Measurements from ENCODE around the gene HIF3A. TPM values are rescaled to one million over a fixed set of nuclear protein-coding genes. Genes with fewer than 3 reads are reported as not detected.
"Not testable (repeated sequence)": the region's sequence is repeated elsewhere in the genome, so short reads cannot be mapped to it uniquely, and the experiment has no call there.

HIF3A gene
- total RNA-seq, 2 experiments from 2014 or later, result not detected

DNA sequence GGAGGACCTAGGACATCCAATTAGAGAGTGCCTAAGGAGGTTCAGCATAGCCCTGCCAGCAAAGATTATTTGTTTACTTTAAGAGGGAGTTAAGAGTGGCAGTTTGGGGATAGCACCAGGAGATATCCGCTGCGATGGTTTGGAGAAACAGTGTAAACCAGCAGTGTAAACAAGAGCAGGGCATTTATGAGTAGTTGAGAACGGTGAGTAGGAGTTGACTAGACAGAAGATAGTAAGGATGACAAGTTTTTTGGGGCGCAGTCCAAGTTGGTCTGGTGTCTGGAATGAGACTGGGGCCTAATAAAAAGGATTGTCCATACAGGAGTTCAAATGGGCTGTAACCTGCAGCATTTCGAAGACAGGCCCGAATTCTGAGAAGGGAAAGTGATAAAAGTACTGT, 22.9 kb upstream of the HIF3A start:
- H3K4me3 Mint-ChIP-seq; POLR2A ChIA-PET; H3K27ac Mint-ChIP-seq; H3K9me3 Mint-ChIP-seq; H3K36me3 Mint-ChIP-seq (ENCODE audit: low read depth); H3K4me1 Mint-ChIP-seq; CTCF ChIA-PET; DNase-seq: not testable (repeated sequence)
- peaks cover 37% of the 10 kb centered on the region for H3K27me3 Mint-ChIP-seq

- H3K4me3 Mint-ChIP-seq, result no peak overlapping the region
- H3K4me1 Mint-ChIP-seq, result no peaks in the 10 kb centered on the region
- peaks cover 14% of the 10 kb centered on the region for H3K27me3 Mint-ChIP-seq
- H3K9me3 Mint-ChIP-seq, result no peaks in the 10 kb centered on the region
- no peak for DNase-seq
- H3K27ac Mint-ChIP-seq, result no peak overlapping the region
- ChIA-PET CTCF (interaction anchor here (0.6 to 2.1 kb wide), 3 partner anchors 14 to 263 kb away, joined by 3 to 10 read pairs (median 4); no protein-coding TSS in a partner anchor), POLR2A (no interaction called here)
- no peaks in the 10 kb centered on the region for H3K36me3 Mint-ChIP-seq (ENCODE audit: low read depth)
Measured at GRCh38 chr19:46279177-46279576, 17.7 kb upstream of the HIF3A start.

DNA sequence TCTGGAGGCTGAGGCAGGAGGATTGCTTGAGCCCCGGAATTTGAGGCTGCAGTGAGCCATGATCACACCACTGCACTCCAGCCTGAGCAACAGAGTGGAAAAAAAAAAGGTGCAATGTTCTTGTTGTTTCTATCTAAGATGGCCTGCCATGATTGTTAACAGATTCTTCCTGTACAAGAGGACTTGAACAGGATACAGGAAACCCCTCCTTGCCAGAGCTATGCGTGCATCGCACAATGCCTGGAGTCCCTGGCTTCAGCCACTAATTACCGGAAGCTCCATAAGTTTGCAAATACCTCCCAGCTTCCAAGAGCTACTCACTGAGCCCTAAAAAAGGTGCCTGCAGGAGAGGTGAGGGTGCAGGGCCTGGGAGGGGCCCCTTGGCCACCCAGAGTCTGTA, 13.1 kb upstream of the HIF3A start:
- no peak overlapping the region for H3K27ac Mint-ChIP-seq
- no peaks in the 10 kb centered on the region for H3K4me1 Mint-ChIP-seq
- H3K9me3 Mint-ChIP-seq, result no peaks in the 10 kb centered on the region
- DNase-seq, result no peak
- H3K36me3 Mint-ChIP-seq (ENCODE audit: low read depth), result no peaks in the 10 kb centered on the region
- peaks cover 14% of the 10 kb centered on the region for H3K27me3 Mint-ChIP-seq
- no peak overlapping the region for H3K4me3 Mint-ChIP-seq
- POLR2A ChIA-PET, result no interaction called here
- CTCF ChIA-PET, result interaction anchor here (1.0 to 1.6 kb wide), 3 partner anchors 63 to 255 kb away, joined by 3 read pairs; partner anchors contain the start of gene PPP5C

DNA sequence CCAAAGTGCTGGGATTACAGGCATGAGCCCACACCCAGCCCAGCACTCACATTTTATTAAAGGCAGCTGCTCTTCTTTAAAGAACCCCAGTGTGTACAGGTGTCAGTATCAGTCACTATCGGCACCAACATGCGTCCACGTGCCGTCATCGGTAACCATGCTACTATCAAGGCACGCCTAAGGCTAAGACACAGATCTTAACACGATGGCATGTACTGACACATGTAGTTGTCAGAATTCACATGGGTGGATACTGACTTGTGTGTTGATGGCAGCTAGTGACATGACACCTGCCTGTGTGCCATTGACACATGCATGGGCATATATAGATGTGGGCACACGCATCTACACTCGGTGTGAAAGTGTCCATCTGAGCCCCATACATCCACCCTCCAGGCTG, 12.2 kb upstream of the HIF3A start:
- no peaks in the 10 kb centered on the region for H3K36me3 Mint-ChIP-seq (ENCODE audit: low read depth)
- ChIA-PET CTCF (no interaction called here), POLR2A (no interaction called here)
- peaks cover 6% of the 10 kb centered on the region for H3K27me3 Mint-ChIP-seq
- no peak overlapping the region for H3K4me3 Mint-ChIP-seq
- no peak for DNase-seq
- no peak overlapping the region for H3K27ac Mint-ChIP-seq
- H3K9me3 Mint-ChIP-seq, result peaks cover 2% of the 10 kb centered on the region
- H3K4me1 Mint-ChIP-seq, result peaks cover 7% of the 10 kb centered on the region

- no peaks in the 10 kb centered on the region for H3K27me3 Mint-ChIP-seq
- ChIA-PET CTCF (no interaction called here), POLR2A (no interaction called here)
- peaks cover 8% of the 10 kb centered on the region for H3K9me3 Mint-ChIP-seq
- DNase-seq, result no peak
- H3K27ac Mint-ChIP-seq, result no peak overlapping the region
- peaks cover 12% of the 10 kb centered on the region for H3K4me1 Mint-ChIP-seq
- no peak overlapping the region for H3K4me3 Mint-ChIP-seq
- no peaks in the 10 kb centered on the region for H3K36me3 Mint-ChIP-seq (ENCODE audit: low read depth)
Measured at GRCh38 chr19:46287585-46287984, 9.3 kb upstream of the HIF3A start.

GRCh38 chr19:46288896-46289588, 7.8 kb upstream of the HIF3A start:
- Mint-ChIP-seq H3K4me3 (no peak overlapping the region), H3K9me3 (peaks cover 8% of the 10 kb centered on the region), H3K36me3 (ENCODE audit: low read depth) (no peaks in the 10 kb centered on the region), H3K27ac (no peak overlapping the region), H3K27me3 (no peaks in the 10 kb centered on the region), H3K4me1 (peaks cover 12% of the 10 kb centered on the region)
- DNase-seq, result no peak
- POLR2A ChIA-PET, result no interaction called here
- CTCF ChIA-PET, result interaction anchor here (1.7 kb wide), 1 partner anchor 8 kb away, joined by 8 read pairs; no protein-coding TSS in a partner anchor

GRCh38 chr19:46289724-46290619, 6.9 kb upstream of the HIF3A start:
- no peak overlapping the region for H3K27ac Mint-ChIP-seq
- CTCF ChIA-PET, result interaction anchor here (1.7 kb wide), 1 partner anchor 9 kb away, joined by 8 read pairs; no protein-coding TSS in a partner anchor

GRCh38 chr19:46291829-46292228, 5.0 kb upstream of the HIF3A start:
- Mint-ChIP-seq H3K27ac (no peak overlapping the region), H3K4me3 (no peak overlapping the region), H3K36me3 (ENCODE audit: low read depth) (no peaks in the 10 kb centered on the region), H3K27me3 (peaks cover 18% of the 10 kb centered on the region), H3K4me1 (peaks cover 12% of the 10 kb centered on the region), H3K9me3 (peaks cover 8% of the 10 kb centered on the region)
- no peak for DNase-seq
- ChIA-PET CTCF (no interaction called here), POLR2A (no interaction called here)

More at GRCh38 chr19:46289724-46290619, 6.9 kb upstream of the HIF3A start:
- POLR2A ChIA-PET, result no interaction called here
- Mint-ChIP-seq H3K4me1 (peaks cover 12% of the 10 kb centered on the region), H3K36me3 (ENCODE audit: low read depth) (no peaks in the 10 kb centered on the region), H3K4me3 (no peak overlapping the region), H3K9me3 (peaks cover 8% of the 10 kb centered on the region), H3K27me3 (peaks cover 7% of the 10 kb centered on the region)
- DNase-seq, result no peak

GRCh38 chr19:46294494-46294893, 2.3 kb upstream of the HIF3A start:
- peaks cover 7% of the 10 kb centered on the region for H3K4me1 Mint-ChIP-seq
- H3K36me3 Mint-ChIP-seq (ENCODE audit: low read depth), result no peaks in the 10 kb centered on the region
- ChIA-PET POLR2A (no interaction called here), CTCF (no interaction called here)
- peaks cover 22% of the 10 kb centered on the region for H3K27me3 Mint-ChIP-seq
- H3K4me3 Mint-ChIP-seq, result no peak overlapping the region
- H3K27ac Mint-ChIP-seq, result no peak overlapping the region
- H3K9me3 Mint-ChIP-seq, result peaks cover 6% of the 10 kb centered on the region
- DNase-seq, result no peak

DNA sequence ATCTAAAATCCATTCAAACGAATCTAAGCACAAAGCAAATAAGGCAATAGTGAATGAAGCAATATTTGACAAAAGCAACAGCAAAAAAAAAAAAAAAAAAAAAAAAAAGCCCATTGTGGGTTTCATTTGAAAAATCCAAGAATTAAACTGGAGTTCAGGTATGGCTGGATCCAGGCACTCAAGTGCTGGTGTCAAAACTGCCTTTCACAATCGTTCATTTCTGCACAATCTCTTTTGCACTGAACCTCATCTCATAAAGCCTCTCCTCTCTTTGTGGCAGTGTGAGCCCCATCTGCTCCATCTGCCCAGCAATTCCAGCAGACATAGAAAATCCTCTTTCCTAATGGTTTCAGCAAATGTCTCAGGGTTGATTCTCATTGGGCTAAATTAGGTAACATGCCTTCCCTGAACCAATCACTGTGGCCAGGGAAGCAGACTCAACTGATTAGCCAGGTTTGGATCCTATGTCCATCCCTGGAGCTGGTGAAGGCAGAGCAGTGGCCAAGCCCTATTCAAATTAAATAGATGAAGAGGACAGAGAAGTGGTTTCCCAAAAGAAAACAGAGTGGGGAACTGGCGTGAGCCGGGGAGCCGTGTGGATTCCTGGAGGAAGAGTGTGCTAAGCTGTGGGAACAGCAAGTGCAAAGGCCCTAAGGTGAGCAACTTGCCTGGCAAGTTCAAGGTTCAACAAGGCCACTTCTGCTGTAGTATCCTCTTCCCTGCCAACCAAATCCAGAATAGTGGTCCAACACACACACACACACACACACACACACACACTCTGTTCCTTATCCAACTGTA, 1.2 kb upstream of the HIF3A start:
- Mint-ChIP-seq H3K27me3 (peaks cover 22% of the 10 kb centered on the region), H3K4me3 (no peak overlapping the region), H3K4me1 (no peaks in the 10 kb centered on the region), H3K36me3 (ENCODE audit: low read depth) (no peaks in the 10 kb centered on the region), H3K27ac (no peak overlapping the region), H3K9me3 (no peaks in the 10 kb centered on the region)
- ChIA-PET POLR2A (no interaction called here), CTCF (no interaction called here)
- no peak for DNase-seq

DNA sequence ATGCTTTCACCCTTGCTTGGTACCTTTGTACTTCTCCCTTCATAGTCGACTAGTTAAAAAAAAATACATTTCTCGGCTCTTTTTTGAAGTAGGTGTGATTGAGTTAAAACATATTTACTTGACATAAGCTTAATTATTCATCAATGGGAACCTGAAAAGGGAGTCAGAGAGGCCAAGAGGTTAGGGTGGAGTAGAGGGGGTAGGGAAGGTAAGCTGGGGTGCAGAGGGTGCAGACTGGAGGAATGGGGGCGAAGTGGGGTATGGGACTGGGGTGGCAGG, 701 bp upstream of the HIF3A start:
- Mint-ChIP-seq H3K27me3 (peaks cover 22% of the 10 kb centered on the region), H3K27ac (no peak overlapping the region), H3K4me3 (no peak overlapping the region), H3K9me3 (no peaks in the 10 kb centered on the region), H3K4me1 (no peaks in the 10 kb centered on the region), H3K36me3 (ENCODE audit: low read depth) (no peaks in the 10 kb centered on the region)
- DNase-seq, result no peak
- ChIA-PET CTCF (no interaction called here), POLR2A (no interaction called here)

GRCh38 chr19:46297700-46298478, 1.0 kb downstream of the HIF3A start:
- Mint-ChIP-seq H3K4me3 (no peak overlapping the region), H3K27ac (no peak overlapping the region)
- CTCF ChIA-PET, result no interaction called here

More at GRCh38 chr19:46297700-46298478, 1.0 kb downstream of the HIF3A start:
- peaks cover 22% of the 10 kb centered on the region for H3K27me3 Mint-ChIP-seq
- DNase-seq, result no peak
- no peaks in the 10 kb centered on the region for H3K9me3 Mint-ChIP-seq
- H3K4me1 Mint-ChIP-seq, result no peaks in the 10 kb centered on the region
- POLR2A ChIA-PET, result no interaction called here
- no peaks in the 10 kb centered on the region for H3K36me3 Mint-ChIP-seq (ENCODE audit: low read depth)

All from activated CD4-positive, alpha-beta memory T cell treated with anti-CD3 and anti-CD28 coated beads, Interleukin-2, amount 10 ng/mL, durations not matched to agents 7 days and 5 days (primary cell).